ENCODE results near the gene TMEFF2.

Gene TMEFF2

DNA sequence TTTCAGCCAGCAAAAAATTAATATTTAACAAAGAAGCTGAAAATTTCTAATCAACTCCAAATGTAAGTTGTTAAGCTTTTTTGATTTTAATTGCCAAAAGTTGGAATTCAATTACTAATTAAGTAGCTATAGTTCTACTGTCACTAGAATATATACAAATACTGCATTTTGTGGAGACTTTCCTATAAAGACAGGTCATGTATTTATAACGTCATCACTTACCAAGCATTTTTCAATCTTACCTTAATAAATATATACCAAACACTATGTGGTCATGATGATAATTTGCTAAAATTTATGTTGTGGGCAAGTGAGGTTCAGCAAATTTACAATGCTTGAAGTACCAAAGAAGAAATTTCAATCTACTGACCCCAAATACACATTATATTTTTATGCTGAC, 24.2 kb upstream of the TMEFF2 start:
- Histone ChIP-seq H3K27me3 (replicated peaks) (no peaks in the 10 kb centered on the region), H3K36me3 (replicated peaks) (no peaks in the 10 kb centered on the region), H3K27ac (no peak overlapping the region), H3K4me3 (ENCODE audit: low read depth, low read length) (no peak overlapping the region)
- in situ Hi-C loops (cut with HindIII; ENCODE audit: low pct_ligation_motif_present, low sequenced_read_pairs): no loop called here
- no peak for DNase-seq
- TF ChIP-seq, protein P1, sequence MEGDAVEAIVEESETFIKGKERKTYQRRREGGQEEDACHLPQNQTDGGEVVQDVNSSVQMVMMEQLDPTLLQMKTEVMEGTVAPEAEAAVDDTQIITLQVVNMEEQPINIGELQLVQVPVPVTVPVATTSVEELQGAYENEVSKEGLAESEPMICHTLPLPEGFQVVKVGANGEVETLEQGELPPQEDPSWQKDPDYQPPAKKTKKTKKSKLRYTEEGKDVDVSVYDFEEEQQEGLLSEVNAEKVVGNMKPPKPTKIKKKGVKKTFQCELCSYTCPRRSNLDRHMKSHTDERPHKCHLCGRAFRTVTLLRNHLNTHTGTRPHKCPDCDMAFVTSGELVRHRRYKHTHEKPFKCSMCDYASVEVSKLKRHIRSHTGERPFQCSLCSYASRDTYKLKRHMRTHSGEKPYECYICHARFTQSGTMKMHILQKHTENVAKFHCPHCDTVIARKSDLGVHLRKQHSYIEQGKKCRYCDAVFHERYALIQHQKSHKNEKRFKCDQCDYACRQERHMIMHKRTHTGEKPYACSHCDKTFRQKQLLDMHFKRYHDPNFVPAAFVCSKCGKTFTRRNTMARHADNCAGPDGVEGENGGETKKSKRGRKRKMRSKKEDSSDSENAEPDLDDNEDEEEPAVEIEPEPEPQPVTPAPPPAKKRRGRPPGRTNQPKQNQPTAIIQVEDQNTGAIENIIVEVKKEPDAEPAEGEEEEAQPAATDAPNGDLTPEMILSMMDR (IDR thresholded peaks at IDR 0.05; ENCODE audit: low read depth, low read length, missing control alignments): no peak

DNA sequence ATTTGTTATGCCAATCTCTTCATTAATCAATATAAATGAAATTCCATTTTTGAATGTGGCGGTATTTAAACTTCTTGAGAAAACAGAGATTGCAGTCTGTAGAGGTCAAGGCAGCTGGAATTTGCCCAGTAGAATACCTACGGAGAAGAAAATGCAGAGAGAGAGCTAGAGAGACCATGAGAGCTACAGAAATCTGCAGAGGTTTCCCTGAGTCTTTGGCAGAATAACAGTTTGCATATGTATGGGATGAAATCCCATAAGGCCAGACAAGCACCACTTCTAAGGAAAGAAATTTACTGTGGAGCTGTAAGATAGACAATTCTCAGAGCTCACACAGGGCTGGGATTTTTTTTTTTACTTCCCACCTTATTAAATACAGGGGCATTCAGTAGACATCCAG, 23.6 kb upstream of the TMEFF2 start:
- TF ChIP-seq, protein P1 (IDR thresholded peaks at IDR 0.05; ENCODE audit: low read depth, low read length, missing control alignments): no peak
- in situ Hi-C loops (cut with HindIII; ENCODE audit: low pct_ligation_motif_present, low sequenced_read_pairs): no loop called here
- DNase-seq: no peak

DNA sequence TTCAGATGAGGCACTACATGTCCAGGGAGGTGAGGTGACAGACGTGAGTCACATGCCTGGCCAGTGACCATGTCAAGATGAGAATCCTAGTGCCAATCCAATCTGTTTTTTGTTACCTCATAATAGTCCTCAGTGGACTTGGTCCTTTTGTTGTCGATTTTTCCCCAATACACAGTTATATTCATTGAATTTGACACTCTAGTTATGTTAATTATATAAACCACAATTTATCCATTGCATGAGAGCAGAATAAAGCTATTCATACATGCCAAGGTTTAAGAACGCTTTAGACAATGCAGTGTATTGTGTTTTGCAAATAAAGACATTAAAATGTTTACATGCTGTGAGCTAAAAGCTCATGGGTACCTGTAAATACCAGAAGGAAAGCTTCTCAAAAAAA, 21.6 kb upstream of the TMEFF2 start:
- in situ Hi-C loops (cut with HindIII; ENCODE audit: low pct_ligation_motif_present, low sequenced_read_pairs): no loop called here
- Histone ChIP-seq H3K36me3 (replicated peaks) (no peaks in the 10 kb centered on the region), H3K4me3 (ENCODE audit: low read depth, low read length) (no peak overlapping the region), H3K27me3 (replicated peaks) (no peaks in the 10 kb centered on the region), H3K27ac (no peak overlapping the region)
- TF ChIP-seq, protein P1 (IDR thresholded peaks at IDR 0.05; ENCODE audit: low read depth, low read length, missing control alignments): no peak
- no peak for DNase-seq

More for the DNA sequence above, 23.6 kb upstream of the TMEFF2 start:
- no peaks in the 10 kb centered on the region for H3K36me3 ChIP-seq (replicated peaks)
- H3K4me3 ChIP-seq (ENCODE audit: low read depth, low read length): no peak overlapping the region
- no peaks in the 10 kb centered on the region for H3K27me3 ChIP-seq (replicated peaks)
- no peak overlapping the region for H3K27ac ChIP-seq

DNA sequence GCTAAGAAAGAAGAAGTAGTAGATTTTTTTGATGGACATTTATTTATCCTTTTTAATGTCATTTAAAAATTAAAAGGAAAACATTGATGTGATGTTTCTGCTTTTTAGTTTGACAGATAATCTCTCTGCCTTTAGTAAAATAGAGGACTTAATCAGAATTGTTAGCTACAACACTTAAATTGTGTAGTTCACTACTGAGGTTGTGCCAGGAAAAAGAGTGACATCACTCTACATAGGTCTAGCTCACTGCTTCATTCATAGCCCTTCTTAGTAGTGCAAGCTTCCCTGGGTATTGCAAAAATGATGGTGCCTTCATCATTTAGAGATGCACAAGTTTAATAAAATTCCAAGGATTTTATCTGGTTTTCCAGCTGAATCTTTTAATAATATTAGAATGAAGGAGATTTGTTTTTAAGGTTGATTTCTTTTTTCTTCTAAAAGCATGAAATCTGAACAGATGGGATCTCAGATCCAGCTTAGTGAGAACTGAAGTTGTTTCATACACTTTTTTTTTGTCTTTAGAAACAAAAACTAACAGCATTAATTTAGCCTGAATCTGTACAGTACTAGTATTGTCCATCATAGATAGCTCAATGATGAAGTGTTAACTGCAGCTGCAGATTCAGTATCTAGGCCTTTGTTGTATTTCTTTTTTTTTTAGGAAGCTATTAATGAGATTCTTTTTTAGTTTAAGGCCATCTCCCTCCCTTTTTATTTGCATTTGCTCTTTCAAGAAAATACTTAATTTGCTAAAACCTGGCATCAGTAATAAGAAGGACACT, 20.6 kb upstream of the TMEFF2 start:
- H3K27ac ChIP-seq: no peak overlapping the region
- DNase-seq: no peak
- H3K4me3 ChIP-seq (ENCODE audit: low read depth, low read length): no peak overlapping the region
- TF ChIP-seq, protein P1 (IDR thresholded peaks at IDR 0.05; ENCODE audit: low read depth, low read length, missing control alignments): no peak
- in situ Hi-C loops (cut with HindIII; ENCODE audit: low pct_ligation_motif_present, low sequenced_read_pairs): no loop called here
- H3K36me3 ChIP-seq (replicated peaks): no peaks in the 10 kb centered on the region
- H3K27me3 ChIP-seq (replicated peaks): no peaks in the 10 kb centered on the region

DNA sequence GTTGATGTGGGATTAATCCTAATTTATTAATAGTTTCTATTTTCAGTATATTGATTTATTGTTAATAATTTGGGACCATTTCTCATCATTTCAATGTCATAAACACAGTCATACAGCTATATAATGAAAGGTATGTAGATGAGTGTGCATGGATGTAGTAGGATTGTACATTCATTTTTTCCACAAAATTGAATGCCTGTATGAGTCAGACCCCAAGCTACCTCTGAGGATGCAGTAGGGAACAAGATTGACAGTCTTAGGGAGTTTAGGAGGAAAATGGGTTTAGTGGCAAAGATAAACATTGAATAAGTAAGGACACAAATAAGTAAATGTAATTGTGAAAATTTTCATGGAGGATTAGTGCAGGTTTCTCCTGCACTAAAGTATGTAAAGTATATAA, 14.1 kb upstream of the TMEFF2 start:
- H3K4me3 ChIP-seq (ENCODE audit: low read depth, low read length): no peak overlapping the region

More for the DNA sequence above, 14.1 kb upstream of the TMEFF2 start:
- DNase-seq: no peak
- H3K27me3 ChIP-seq (replicated peaks): no peaks in the 10 kb centered on the region
- H3K27ac ChIP-seq: no peak overlapping the region
- in situ Hi-C loops (cut with HindIII; ENCODE audit: low pct_ligation_motif_present, low sequenced_read_pairs): no loop called here
- TF ChIP-seq, protein P1 (IDR thresholded peaks at IDR 0.05; ENCODE audit: low read depth, low read length, missing control alignments): no peak
- H3K36me3 ChIP-seq (replicated peaks): no peaks in the 10 kb centered on the region

Data from brain microvascular endothelial cell (primary cell).